H1 (cell line): Measurements from ENCODE around the gene RBM6. TPM values are rescaled to one million over a fixed set of nuclear protein-coding genes. Genes with fewer than 3 reads are reported as not detected.

ENCODE experiments used
- ATF2 ChIP-seq: IDR thresholded peaks from 2 replicates; pipeline ENCODE4 v1.6.1; 2012; ENCODE audit warnings: low read length, inconsistent platforms
- ATF3 ChIP-seq: IDR thresholded peaks from 2 replicates; pipeline ENCODE4 v1.6.1; 2011; ENCODE audit warnings: low read depth, mild to moderate bottlenecking, low read length; ENCODE audit not compliant: insufficient read depth
- BACH1 ChIP-seq: IDR thresholded peaks from 2 replicates; pipeline ENCODE4 v1.6.1; 2012; ENCODE audit warnings: low read length, improper control_type of control experiment
- BCL11A ChIP-seq, 2 experiments: IDR thresholded peaks; one replicate each; pipeline ENCODE4 v1.6.1; 2011; ENCODE audit warnings: low read depth in 2 of 2, low read length in 2 of 2, mild to moderate bottlenecking in 2 of 2
- CHD1 ChIP-seq: IDR thresholded peaks from 2 replicates; pipeline ENCODE4 v1.6.1; 2012; ENCODE audit warnings: low read depth, low read length, improper control_type of control experiment
- CTBP2 ChIP-seq: IDR thresholded peaks from 2 replicates; pipeline ENCODE4 v1.7.0; 2011; ENCODE audit warnings: borderline replicate concordance, mild to moderate bottlenecking, moderate library complexity, mixed read lengths, low read length; ENCODE audit not compliant: insufficient read depth, insufficient read length
- CTCF ChIP-seq, 3 experiments: IDR thresholded peaks; 1 replicate in 2 of 3; 2 replicates in 1 of 3; pipeline versions ENCODE4 v1.5.1 to v1.6.1; 2011; ENCODE audit warnings: low read length in 3 of 3, mild to moderate bottlenecking in 3 of 3, inconsistent platforms in 2 of 3, low read depth in 1 of 3, moderate library complexity in 1 of 3; ENCODE audit not compliant: insufficient read depth in 1 of 3; ENCODE audit errors: control extremely low read depth in 1 of 3
- E2F6 ChIP-seq: IDR thresholded peaks from 2 replicates; pipeline ENCODE4 v1.6.1; 2012; ENCODE audit warnings: inconsistent platforms
- GABPA ChIP-seq: IDR thresholded peaks from 2 replicates; pipeline ENCODE4 v1.6.1; 2011; ENCODE audit warnings: mild to moderate bottlenecking, low read length, moderate library complexity, borderline replicate concordance; ENCODE audit not compliant: insufficient read depth
- GTF2F1 ChIP-seq: IDR thresholded peaks from 2 replicates; pipeline ENCODE4 v1.6.1; 2012; ENCODE audit warnings: low read depth, low read length, improper control_type of control experiment, borderline replicate concordance
- JUN ChIP-seq: IDR thresholded peaks from 2 replicates; pipeline ENCODE4 v1.6.1; 2011; ENCODE audit warnings: low read depth, mild to moderate bottlenecking, improper control_type of control experiment, low read length
- MAX ChIP-seq: IDR thresholded peaks from 2 replicates; pipeline ENCODE4 v1.6.1; 2012; ENCODE audit warnings: inconsistent platforms
- POLR2A ChIP-seq, 2 experiments: IDR thresholded peaks; 1 replicate in 1 of 2; 2 replicates in 1 of 2; pipeline ENCODE4 v1.6.1; 2011; ENCODE audit warnings: low read depth in 2 of 2, low read length in 2 of 2, mild to moderate bottlenecking in 2 of 2; ENCODE audit errors: control extremely low read depth in 1 of 2
- RNF2 ChIP-seq: fragments of 200-900, 300-1000 bp; sonication (generic); IDR thresholded peaks from 2 replicates; pipeline ENCODE4 v1.7.1; 2016; ENCODE audit warnings: borderline replicate concordance, low read depth, mild to moderate bottlenecking, antibody characterized with exemption, low read length; ENCODE audit not compliant: poor library complexity, severe bottlenecking; ENCODE audit errors: missing control alignments
- SIRT6 ChIP-seq: IDR thresholded peaks from one replicate; pipeline ENCODE4 v1.7.1; 2012; ENCODE audit warnings: low read length, inconsistent platforms
- SRF ChIP-seq: IDR thresholded peaks from 2 replicates; pipeline ENCODE4 v1.6.1; 2011; ENCODE audit warnings: mild to moderate bottlenecking, low read depth, low read length, moderate library complexity
- TAF1 ChIP-seq: IDR thresholded peaks from 2 replicates; pipeline ENCODE4 v1.6.1; 2011; ENCODE audit warnings: mild to moderate bottlenecking, low read depth, low read length
- TCF12 ChIP-seq: IDR thresholded peaks from 2 replicates; pipeline ENCODE4 v1.6.1; 2011; ENCODE audit warnings: low read depth, mild to moderate bottlenecking, low read length
- polyA plus RNA-seq, 7 experiments: library from polyadenylated mRNA; depleted of rRNA in 3 of 7; stranded (reverse) in 5 of 7; unstranded in 2 of 7; fragments of >200 nt in 5 of 7; fragments of 200-250 nt in 2 of 7; gene quantifications; 1 replicate in 5 of 7; 2 replicates in 1 of 7; 4 replicates in 1 of 7; pipeline versions ENCODE4 v1.2.1 to v1.2.3, GENCODE V29; 2011 to 2013; ENCODE audit warnings: missing spikeins in 2 of 7, mixed read lengths in 2 of 7
- total RNA-seq: library from RNA; stranded (reverse); fragmentation: NEBNext Ultra II Directional; extraction: Animal tissue kit (Norgen Biotek cat#: 25700); gene quantifications from 2 replicates; pipeline ENCODE4 v1.2.1, GENCODE V29; 2021

RBM6 gene
- total and polyA plus RNA-seq, 2 of the 8 experiments (the other 6 are each of a cell fraction or from before 2014, with no cell fraction given) = 30.6 to 80.1 TPM

GRCh38 chr3:49939858-49940666 is at the start of gene RBM6 (continued):
- TF ChIP-seq ATF3 (0 out of 2 replicates have a peak, but pooled peaks have one; percentile 18), JUN (no peak), TCF12 (peak; percentile 64; the same call in 1 of the 2 replicates), CTCF (IDR thresholded peaks at IDR 0.05; ENCODE audit: control extremely low read depth in 1 of 3, insufficient read depth in 1 of 3, low read depth in 1 of 3, low read length in 3 of 3) (no peak), MAX (peak; percentile 92), POLR2A (IDR thresholded peaks at IDR 0.05; ENCODE audit: control extremely low read depth in 1 of 2, low read depth in 2 of 2, low read length in 2 of 2) (peak; percentile 66 to 80), SRF (no peak), GABPA (peak; percentile 78; the same call in 1 of the 2 replicates), CTBP2 (no peak), SIRT6 (no peak), BACH1 (peak; percentile 45; the same call in 1 of the 2 replicates), CHD1 (no peak), TAF1 (peak; percentile 73), E2F6 (peak; percentile 88), ATF2 (no peak), BCL11A (IDR thresholded peaks at IDR 0.05; ENCODE audit: low read depth in 2 of 2, low read length in 2 of 2) (no peak), RNF2 (no peak), GTF2F1 (no peak)
